ENCODE results near the gene STK16.

STK16 gene

GRCh38 chr2:219282943-219283581 lies 37.8 kb downstream of the STK16 start:
- Histone ChIP-seq H4K20me1 (ENCODE audit: insufficient read depth) (no peaks in the 10 kb centered on the region), H3K27ac (no peak overlapping the region), H3K79me2 (ENCODE audit: insufficient read depth, low read depth) (no peaks in the 10 kb centered on the region), H3K4me1 (ENCODE audit: low read depth, poor library complexity, severe bottlenecking) (peaks cover 15% of the 10 kb centered on the region), H3K36me3 (ENCODE audit: insufficient read depth) (no peaks in the 10 kb centered on the region), H3K27me3 (ENCODE audit: insufficient read depth, low read depth) (no peaks in the 10 kb centered on the region), H3K9ac (no peak overlapping the region), H3K4me2 (no peak overlapping the region), H2AFZ (ENCODE audit: low read depth) (no peak overlapping the region), H3K4me3 (IDR thresholded peaks at IDR 0.05; ENCODE audit: insufficient read depth, low read depth, low read length) (no peak overlapping the region)
- no peak for TF ChIP-seq CTCF (conservative IDR thresholded peaks at IDR 0.05; ENCODE audit: low read depth, low read length)

GRCh38 chr2:219284501-219285372 lies 39.5 kb downstream of the STK16 start:
- Histone ChIP-seq H3K9ac (no peak overlapping the region), H4K20me1 (ENCODE audit: insufficient read depth) (no peaks in the 10 kb centered on the region), H3K79me2 (ENCODE audit: insufficient read depth, low read depth) (no peaks in the 10 kb centered on the region), H3K27ac (no peak overlapping the region), H3K4me2 (no peak overlapping the region), H3K4me3 (IDR thresholded peaks at IDR 0.05; ENCODE audit: insufficient read depth, low read depth, low read length) (no peak overlapping the region), H3K27me3 (ENCODE audit: insufficient read depth, low read depth) (no peaks in the 10 kb centered on the region), H3K4me1 (ENCODE audit: low read depth, poor library complexity, severe bottlenecking) (peaks cover 7% of the 10 kb centered on the region), H3K36me3 (ENCODE audit: insufficient read depth) (no peaks in the 10 kb centered on the region), H2AFZ (ENCODE audit: low read depth) (no peak overlapping the region)
- no peak for TF ChIP-seq CTCF (conservative IDR thresholded peaks at IDR 0.05; ENCODE audit: low read depth, low read length)

- TF ChIP-seq CTCF (conservative IDR thresholded peaks at IDR 0.05; ENCODE audit: low read depth, low read length), result no peak
- H3K4me2 ChIP-seq, result no peak overlapping the region
- H3K36me3 ChIP-seq (ENCODE audit: insufficient read depth), result no peaks in the 10 kb centered on the region
- H3K4me1 ChIP-seq (ENCODE audit: low read depth, poor library complexity, severe bottlenecking), result peaks cover 2% of the 10 kb centered on the region
- H3K9ac ChIP-seq, result no peak overlapping the region
- H4K20me1 ChIP-seq (ENCODE audit: insufficient read depth), result no peaks in the 10 kb centered on the region
- no peak overlapping the region for H3K4me3 ChIP-seq (IDR thresholded peaks at IDR 0.05; ENCODE audit: insufficient read depth, low read depth, low read length)
- no peaks in the 10 kb centered on the region for H3K79me2 ChIP-seq (ENCODE audit: insufficient read depth, low read depth)
- H2AFZ ChIP-seq (ENCODE audit: low read depth), result no peak overlapping the region
- H3K27me3 ChIP-seq (ENCODE audit: insufficient read depth, low read depth), result no peaks in the 10 kb centered on the region
- no peak overlapping the region for H3K27ac ChIP-seq
These were observed 40.1 kb downstream of the STK16 start for GRCh38 chr2:219285373-219285735.

- Histone ChIP-seq H3K79me2 (ENCODE audit: insufficient read depth, low read depth) (no peaks in the 10 kb centered on the region), H3K4me2 (no peak overlapping the region), H3K4me1 (ENCODE audit: low read depth, poor library complexity, severe bottlenecking) (no peaks in the 10 kb centered on the region), H2AFZ (ENCODE audit: low read depth) (no peak overlapping the region), H3K4me3 (IDR thresholded peaks at IDR 0.05; ENCODE audit: insufficient read depth, low read depth, low read length) (no peak overlapping the region), H3K27ac (no peak overlapping the region), H3K27me3 (ENCODE audit: insufficient read depth, low read depth) (peaks cover 3% of the 10 kb centered on the region; the same call in 1 of the 2 replicates), H3K36me3 (ENCODE audit: insufficient read depth) (no peaks in the 10 kb centered on the region), H3K9ac (no peak overlapping the region), H4K20me1 (ENCODE audit: insufficient read depth) (no peaks in the 10 kb centered on the region)
- TF ChIP-seq CTCF (conservative IDR thresholded peaks at IDR 0.05; ENCODE audit: low read depth, low read length), result no peak
These were observed 40.7 kb downstream of the STK16 start for GRCh38 chr2:219285894-219286425.
